Body of pancreas (tissue), 4 donors: ENCODE results near the gene TRIM51. TPM values are rescaled to one million over a fixed set of nuclear protein-coding genes. Genes with fewer than 3 reads are reported as not detected.
A peak's percentile ranks its signal among the peaks of the same experiment; 100 is the strongest.
"Not testable (repeated sequence)": the region's sequence is repeated elsewhere in the genome, so short reads cannot be mapped to it uniquely, and the experiment has no call there.

Experiments
- ATAC-seq: fragments of 150-250 bp; one replicate; pipeline ENCODE4 v1.9.1; 2016
- DNase-seq, 4 donors: peaks; one replicate each; pipeline ENCODE4 v3.0.0-alpha.2; 2019
- H3K27ac ChIP-seq, 4 donors: fragments of 200-600 bp; sonication (generic); 1 replicate in 3 of 4; 2 replicates in 1 of 4; pipeline versions ENCODE4 v1.5.1 to v1.6.1; 2016 to 2019; ENCODE audit warnings: mild to moderate bottlenecking in 1 of 4, mixed read lengths in 1 of 4, moderate library complexity in 1 of 4
- H3K27me3 ChIP-seq, 2 donors: fragments of 200-600 bp; sonication (generic); one replicate each; pipeline ENCODE4 v1.6.0; 2016; ENCODE audit warnings: mild to moderate bottlenecking in 1 of 2
- H3K36me3 ChIP-seq, 2 donors: fragments of 200-600 bp; sonication (generic); replicated peaks in 1 of 2; 2 replicates each; pipeline ENCODE4 v1.5.1; 2016; ENCODE audit warnings: low read depth in 2 of 2; ENCODE audit not compliant: insufficient read depth in 1 of 2
- H3K4me1 ChIP-seq: fragments of 200-600 bp; sonication (generic); one replicate; pipeline ENCODE4 v1.6.0; 2016
- H3K4me3 ChIP-seq, 2 donors: fragments of 200-600 bp; sonication (generic); 1 replicate in 1 of 2; 2 replicates in 1 of 2; pipeline ENCODE4 v1.5.1; 2016 to 2019
- H3K9me3 ChIP-seq, 3 donors: fragments of 200-600 bp; sonication (generic); 1 replicate in 2 of 3; 2 replicates in 1 of 3; pipeline ENCODE4 v1.5.1; 2016
- CTCF ChIP-seq, 7 experiments: fragments of 450-650 bp in 4 of 7; fragments of 200-600 bp in 3 of 7; sonication (generic) in 3 of 7; IDR thresholded peaks; one replicate each; pipeline ENCODE4 v1.5.1; 2016 to 2019; ENCODE audit warnings: antibody characterized with exemption in 7 of 7
- POLR2A ChIP-seq, 3 donors: fragments of 450-650 bp; IDR thresholded peaks; one replicate each; pipeline ENCODE4 v1.6.1; 2016; ENCODE audit warnings: antibody characterized with exemption in 3 of 3, mild to moderate bottlenecking in 2 of 3
- WGBS, 2 donors: methylation state at CpG; one replicate each; pipeline ENCODE4 v1.1.5; 2017; 5-methylcytosine and 5-hydroxymethylcytosine counted together
- intact Hi-C: fragments of 100-400 bp; cut with DNase I; formaldehyde crosslinking; loops from one replicate; pipeline ENCODE4 v1.15.1; 2023
- total RNA-seq, 2 donors: library from RNA; depleted of rRNA; stranded (reverse); fragments of >200 nt; gene quantifications; one replicate each; pipeline ENCODE4 v1.1.0, GENCODE V29; 2016

TRIM51 gene
- total RNA-seq, 2 donors from 2014 or later, result not detected

- 7 to 11% methylated on average over 1 of the region's 1 CpG for WGBS, 2 donors
- no peak for ATAC-seq
- intact Hi-C loops, result no loop called here
These were observed 28.4 kb upstream of the TRIM51 start for GRCh38 chr11:55854704-55855103.

GRCh38 chr11:55867354-55867753 is 15.7 kb upstream of the TRIM51 start:
- ATAC-seq, H3K4me3 ChIP-seq, intact Hi-C loops, H3K4me1 ChIP-seq, H3K36me3 ChIP-seq, DNase-seq, H3K27ac ChIP-seq, H3K9me3 ChIP-seq, H3K27me3 ChIP-seq: not testable (repeated sequence)
- WGBS, 2 donors, result 69 to 71% methylated on average over 4 of the region's 4 CpGs

More at GRCh38 chr11:55854704-55855103, 28.4 kb upstream of the TRIM51 start:
- no peaks in the 10 kb centered on the region for H3K9me3 ChIP-seq
- H3K36me3 ChIP-seq, result no peaks in the 10 kb centered on the region
- no peak overlapping the region for H3K27ac ChIP-seq
- TF ChIP-seq POLR2A (IDR thresholded peaks at IDR 0.05) (no peak), CTCF (IDR thresholded peaks at IDR 0.05) (no peak)
- no peak overlapping the region for H3K4me3 ChIP-seq
- DNase-seq, result no peak
- no peaks in the 10 kb centered on the region for H3K27me3 ChIP-seq
- no peaks in the 10 kb centered on the region for H3K4me1 ChIP-seq

DNA sequence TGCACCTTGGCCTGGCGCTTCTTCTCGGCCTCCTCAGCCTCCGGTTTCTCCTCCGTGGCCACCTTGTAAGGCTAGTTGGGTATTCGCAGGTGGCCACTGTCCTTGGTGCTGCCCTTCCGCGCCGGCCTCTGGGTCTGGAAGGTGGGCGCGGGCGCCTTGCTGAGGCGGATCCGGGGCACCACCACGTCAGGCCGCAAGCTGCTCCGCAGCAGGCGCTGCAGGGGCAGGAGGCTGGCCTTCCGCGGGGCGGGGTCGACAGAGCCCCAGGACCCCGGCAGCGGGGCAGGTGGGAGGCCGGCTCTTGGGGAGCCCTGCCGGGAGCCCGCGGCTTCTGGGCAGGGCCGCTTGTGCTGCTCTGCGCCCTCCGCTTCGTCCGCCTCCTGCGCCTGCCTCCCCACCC is 10.4 kb upstream of the TRIM51 start:
- H3K27me3 ChIP-seq, H3K36me3 ChIP-seq, H3K4me1 ChIP-seq, ATAC-seq, H3K4me3 ChIP-seq, intact Hi-C loops, H3K9me3 ChIP-seq, H3K27ac ChIP-seq: not testable (repeated sequence)
- WGBS, 2 donors, result 19 to 20% methylated on average over 13 to 33 of the region's 33 CpGs
- peak in 1 of 4 donors; percentile 24 for DNase-seq

- 24 to 33% methylated on average over 5 to 23 of the region's 34 CpGs for WGBS, 2 donors
- intact Hi-C loops, H3K9me3 ChIP-seq, H3K4me3 ChIP-seq, H3K36me3 ChIP-seq, ATAC-seq, H3K27ac ChIP-seq, H3K27me3 ChIP-seq, H3K4me1 ChIP-seq: not testable (repeated sequence)
- peak in 2 of 4 donors; percentile 24 to 42 for DNase-seq
These were observed 10.0 kb upstream of the TRIM51 start for GRCh38 chr11:55873146-55873545.

GRCh38 chr11:55884995-55885394 is 1.9 kb downstream of the TRIM51 start:
- ATAC-seq, H3K27me3 ChIP-seq, DNase-seq, H3K36me3 ChIP-seq, H3K4me3 ChIP-seq, H3K4me1 ChIP-seq, H3K27ac ChIP-seq, intact Hi-C loops, H3K9me3 ChIP-seq: not testable (repeated sequence)
- WGBS, 2 donors, result 62 to 64% methylated on average over 4 of the region's 4 CpGs

DNA sequence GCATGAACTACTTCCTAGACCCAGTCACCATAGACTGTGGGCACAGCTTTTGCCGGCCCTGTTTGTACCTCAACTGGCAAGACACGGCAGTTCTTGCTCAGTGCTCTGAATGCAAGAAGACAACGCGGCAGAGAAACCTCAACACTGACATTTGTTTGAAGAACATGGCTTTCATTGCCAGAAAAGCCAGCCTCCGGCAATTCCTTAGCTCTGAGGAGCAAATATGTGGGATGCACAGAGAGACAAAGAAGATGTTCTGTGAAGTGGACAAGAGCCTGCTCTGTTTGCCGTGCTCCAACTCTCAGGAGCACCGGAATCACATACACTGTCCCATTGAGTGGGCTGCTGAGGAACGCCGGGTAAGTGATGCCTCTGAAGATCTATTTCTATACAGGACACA is 2.4 kb downstream of the TRIM51 start:
- H3K27ac ChIP-seq, ATAC-seq, H3K4me3 ChIP-seq, H3K27me3 ChIP-seq, H3K9me3 ChIP-seq, DNase-seq, H3K36me3 ChIP-seq, H3K4me1 ChIP-seq, intact Hi-C loops: not testable (repeated sequence)
- WGBS, 2 donors, result 79% methylated on average over 9 of the region's 9 CpGs

- Histone ChIP-seq H3K36me3 (no peaks in the 10 kb centered on the region), H3K4me1 (no peaks in the 10 kb centered on the region), H3K27me3 (no peaks in the 10 kb centered on the region), H3K4me3 (no peak overlapping the region), H3K27ac (no peak overlapping the region), H3K9me3 (no peaks in the 10 kb centered on the region)
- WGBS, 2 donors, result 36 to 40% methylated on average over 7 to 8 of the region's 8 CpGs
- no peak for DNase-seq
- ATAC-seq, result no peak
- no peak for TF ChIP-seq CTCF (IDR thresholded peaks at IDR 0.05)
- no peak for TF ChIP-seq POLR2A (IDR thresholded peaks at IDR 0.05)
- intact Hi-C loops, result no loop called here
These were observed 12.1 kb downstream of the TRIM51 start for GRCh38 chr11:55895216-55895615.
